Stimulated activated CD8-positive, alpha-beta memory T cell treated with anti-CD3 and anti-CD28 coated beads, Interleukin-12 subunit alpha, Interleukin-12 subunit beta, amount 100 ng/mL, for 4 hours (primary cell): Measurements from ENCODE around the gene AADAT.

Experiments
- DNase-seq: peaks from one replicate; pipeline ENCODE4 v3.0.0-alpha.2; 2020; ENCODE audit warnings: low read depth

The AADAT gene

DNA sequence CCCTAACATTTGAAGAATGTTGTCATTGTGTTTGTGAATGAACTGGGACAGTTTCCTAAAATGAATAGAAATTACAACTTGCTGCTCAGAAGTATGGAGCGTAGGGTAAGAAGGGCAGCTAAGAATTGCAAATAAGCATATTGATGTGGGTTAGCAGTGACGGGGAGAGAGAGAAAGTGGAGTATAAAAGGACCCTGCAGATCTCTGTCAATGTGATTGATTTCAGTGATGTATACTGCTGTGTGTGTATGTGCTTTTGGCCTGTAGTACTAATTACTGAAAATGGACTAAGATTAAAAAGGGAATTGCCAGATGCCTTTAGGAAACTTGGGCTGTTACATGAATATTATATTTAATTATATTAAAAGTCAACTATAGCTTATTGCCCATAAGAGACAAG lies 55.8 kb downstream of the AADAT start:
- DNase-seq: no peak

DNA sequence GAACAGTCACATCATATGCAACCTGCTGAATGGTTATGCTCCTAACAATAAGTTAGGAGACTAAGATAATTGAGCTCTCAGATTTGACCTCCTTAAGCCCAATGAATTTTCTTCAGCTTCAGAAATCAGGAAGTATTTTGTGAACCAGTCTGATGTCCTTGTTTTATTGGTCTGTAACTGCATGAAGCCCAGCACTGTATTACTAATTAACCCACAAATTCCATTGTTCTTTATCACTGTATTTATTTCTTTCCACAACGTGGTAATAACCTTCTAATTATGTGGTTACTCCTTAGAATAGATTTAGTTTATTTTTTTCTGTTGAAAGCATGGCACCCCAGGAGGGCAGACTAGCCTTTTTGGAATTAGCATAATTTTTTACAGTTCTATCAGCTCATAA lies 59.6 kb downstream of the AADAT start:
- no peak for DNase-seq

DNA sequence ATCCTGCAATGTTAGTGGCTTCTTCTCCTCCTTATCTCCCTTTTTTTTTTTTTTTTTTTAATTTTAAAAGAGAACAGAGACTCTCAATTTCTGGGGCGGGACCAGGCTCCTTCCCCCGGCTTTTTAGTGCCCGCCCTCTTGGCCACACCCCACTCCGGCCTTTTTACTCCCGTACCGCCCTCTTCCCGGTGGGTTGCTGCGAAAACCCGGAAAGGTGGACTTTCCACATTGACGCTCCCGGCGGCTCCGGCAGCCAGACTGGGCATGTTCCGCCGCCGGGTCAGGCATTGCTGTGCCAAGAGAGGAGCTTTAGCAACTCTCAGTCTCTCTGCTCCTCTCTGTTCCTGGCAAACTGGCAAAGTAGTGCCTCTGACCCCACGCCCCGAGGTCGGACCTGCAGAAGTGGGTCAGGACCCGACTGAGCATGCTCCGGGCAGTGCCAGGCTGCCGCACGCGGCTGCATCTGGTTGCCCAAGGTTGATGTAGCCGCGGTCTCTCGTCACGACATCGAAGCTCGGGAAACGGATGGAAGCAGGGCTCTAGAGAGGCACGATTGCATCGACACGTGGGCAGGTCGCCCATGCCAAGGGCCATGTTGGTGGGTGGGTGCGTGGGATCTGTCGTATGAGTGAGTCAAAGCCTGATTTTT lies 62.5 kb downstream of the AADAT start:
- DNase-seq: peak; percentile 73

DNA sequence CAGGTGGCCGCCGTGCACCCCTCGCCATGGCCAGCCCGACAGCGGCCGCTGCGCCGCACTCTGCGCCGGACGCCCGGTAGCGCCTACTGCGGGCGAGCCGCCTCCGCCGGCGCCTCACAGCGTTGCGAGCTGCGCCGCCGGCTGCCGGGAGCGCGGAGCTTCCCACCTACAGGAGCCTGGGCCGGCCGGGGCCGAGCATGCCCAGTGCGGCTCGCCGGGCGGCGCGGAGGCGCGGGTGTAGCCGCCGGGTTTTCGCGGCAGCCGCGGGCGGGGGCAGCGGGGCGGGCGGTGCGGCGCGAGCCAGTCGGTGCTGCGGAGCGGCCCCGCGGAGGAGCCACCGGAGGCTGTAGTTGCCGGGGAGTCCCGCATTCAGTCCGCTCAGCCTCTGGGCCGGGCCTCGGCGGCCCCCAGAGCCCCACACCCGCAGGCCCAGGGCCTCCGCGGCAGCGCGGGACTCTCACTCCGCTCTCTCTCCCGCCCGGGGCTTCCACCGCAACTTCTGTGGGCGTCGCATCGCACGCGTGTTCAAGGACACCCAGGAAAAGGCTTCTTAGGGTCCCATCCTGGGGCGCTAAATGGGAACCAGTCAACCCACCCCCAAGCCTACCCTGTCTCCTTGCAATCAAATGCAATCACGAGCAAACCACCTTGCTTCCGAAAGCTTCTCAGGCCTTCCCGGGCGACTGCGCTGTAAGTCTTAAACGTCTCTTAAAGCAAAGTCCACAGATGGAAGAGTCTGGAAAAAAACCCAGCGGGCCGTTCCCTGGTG lies 63.3 kb downstream of the AADAT start, which contains the start of gene MFAP3L:
Gene MFAP3L, minus strand, starts transcription at position 143 of the 769 bp plus-strand sequence. CDS start 20,518 bp downstream, outside the sequence.
- DNase-seq: peak; percentile 77

DNA sequence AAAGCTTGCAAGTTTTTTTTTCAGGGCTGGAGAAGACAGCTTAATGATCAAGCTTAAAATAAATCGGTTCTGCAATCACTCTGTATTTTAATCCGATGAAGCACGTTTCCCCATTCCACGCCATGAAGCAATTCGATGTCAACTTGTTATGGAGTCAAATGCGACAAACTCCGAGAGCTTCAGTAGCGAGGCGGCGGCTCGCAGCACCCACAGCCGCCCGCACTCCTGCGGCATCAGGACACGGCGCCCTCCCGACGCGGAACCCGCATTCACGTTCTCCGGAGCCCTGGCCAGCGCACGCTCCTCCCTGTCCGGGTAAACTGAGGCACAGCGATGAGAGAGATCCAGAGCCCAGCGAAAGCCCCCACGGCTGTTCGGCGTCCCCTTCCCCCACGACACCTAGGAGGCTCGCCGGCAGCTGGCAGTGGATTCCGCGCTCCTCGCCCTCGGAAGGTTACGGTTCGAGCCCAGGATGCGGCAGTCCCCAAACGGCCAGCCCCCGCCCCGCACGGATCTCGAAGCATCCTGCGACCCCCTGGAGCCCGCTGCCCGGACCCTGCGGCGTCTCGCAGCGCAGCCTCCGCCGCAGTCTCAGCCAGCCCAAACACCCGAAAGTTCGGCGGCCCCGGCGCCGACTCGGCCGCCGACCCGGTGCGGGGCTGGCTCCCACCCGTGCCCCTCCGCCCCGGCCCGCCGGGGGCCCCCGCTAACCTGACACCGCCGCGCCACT lies 64.1 kb downstream of the AADAT start:
- DNase-seq: no peak

DNA sequence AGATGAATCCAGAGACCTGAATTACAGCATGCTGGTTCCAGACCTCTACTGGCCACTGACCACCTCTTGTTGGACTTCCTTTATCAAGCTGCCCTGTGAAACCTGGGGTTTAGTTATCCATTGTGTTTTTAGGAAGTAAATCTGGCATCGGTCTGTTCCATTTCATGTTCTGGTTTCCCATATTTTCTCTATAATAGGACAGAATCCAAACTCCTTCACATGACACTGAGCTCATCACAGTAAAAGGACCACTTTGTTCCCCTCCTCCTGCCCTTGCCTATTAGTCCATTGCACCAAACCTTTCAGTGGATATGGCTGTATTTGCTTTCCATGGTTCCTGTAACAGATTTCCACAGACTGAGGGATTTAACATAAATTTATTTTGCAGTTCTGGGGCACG lies 67.5 kb downstream of the AADAT start:
- no peak for DNase-seq

DNA sequence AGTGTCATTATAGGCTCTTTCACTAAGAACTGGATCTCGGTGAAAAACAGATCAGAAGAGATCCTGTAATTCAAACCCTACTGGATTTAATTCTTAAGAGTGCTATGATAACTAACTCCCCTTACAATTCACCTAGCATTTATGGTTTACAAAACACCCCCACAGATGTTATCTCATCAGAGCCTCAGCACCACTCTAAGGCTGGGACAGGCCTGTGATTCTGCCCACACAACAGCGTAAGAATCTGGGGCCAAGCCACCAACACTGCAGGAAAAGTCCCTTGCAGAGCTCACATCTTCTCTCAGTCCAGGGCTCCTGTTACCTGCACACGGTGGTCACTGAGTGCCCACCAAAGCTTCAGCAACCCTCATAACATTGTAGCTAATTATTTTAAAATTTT lies 72.5 kb downstream of the AADAT start:
- no peak for DNase-seq

DNA sequence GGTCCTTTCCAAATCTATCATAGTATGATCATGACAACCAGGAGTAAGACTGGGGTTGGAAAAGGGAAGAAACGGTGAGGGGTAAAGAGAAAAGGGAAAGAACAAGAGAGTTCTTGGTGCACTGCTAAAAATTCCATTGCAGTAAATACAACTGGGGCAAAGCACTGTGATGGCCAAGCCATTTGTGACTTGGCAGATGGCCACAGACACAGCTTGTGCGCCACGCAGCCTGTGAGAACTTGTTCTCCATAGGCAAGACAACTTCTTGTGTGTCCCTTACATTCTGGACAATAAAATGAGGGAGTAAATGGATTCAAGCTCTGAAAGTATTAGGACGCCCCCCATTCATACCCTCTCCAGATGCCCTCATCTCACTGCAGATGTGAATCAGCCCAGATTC lies 74.5 kb downstream of the AADAT start:
- DNase-seq: no peak

DNA sequence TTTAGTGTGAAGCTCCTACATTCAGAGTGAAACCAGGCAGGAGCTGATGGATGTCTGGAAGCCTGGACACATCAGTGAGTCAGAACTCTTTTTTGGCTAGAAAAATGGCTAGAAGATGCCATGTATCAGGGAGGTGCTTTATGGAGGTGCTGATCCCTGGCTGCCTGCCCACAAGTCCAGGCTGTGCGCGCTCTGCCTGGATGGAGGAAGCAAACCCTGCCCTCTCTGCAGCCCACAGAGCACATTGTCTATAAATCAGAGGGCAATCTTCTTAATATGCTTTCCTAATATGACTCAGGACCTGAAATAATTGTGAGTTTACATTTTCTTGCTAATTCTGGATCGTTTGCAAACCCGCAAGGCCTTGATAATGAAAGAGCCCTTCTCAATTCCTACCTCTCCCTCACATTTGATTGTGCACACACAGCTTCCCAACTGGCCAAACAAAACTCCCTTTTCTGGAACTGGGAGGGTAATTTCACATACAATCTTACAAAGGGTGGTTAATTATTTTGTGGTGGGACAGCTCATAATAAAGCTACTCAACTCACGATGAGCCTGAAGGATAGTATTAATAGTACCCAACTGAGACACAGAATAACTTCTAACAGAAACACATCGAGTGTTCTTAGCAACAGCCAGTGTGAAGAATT lies 75.3 kb downstream of the AADAT start:
- no peak for DNase-seq

DNA sequence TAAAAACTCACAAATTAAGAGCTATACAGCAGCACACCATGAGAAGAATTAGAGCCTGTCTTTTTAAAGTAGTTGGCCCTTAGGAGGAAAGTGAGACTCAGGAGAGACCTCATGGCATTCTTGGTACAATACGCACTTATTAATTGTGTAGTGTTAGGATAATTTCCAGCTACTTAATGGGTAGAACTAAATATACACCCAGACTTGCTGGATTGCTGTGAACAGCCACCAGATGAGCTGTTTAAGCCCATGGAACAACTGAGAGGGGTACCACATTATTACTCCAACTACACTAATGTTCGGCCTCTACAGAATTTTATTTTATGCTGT lies 77.2 kb downstream of the AADAT start:
- no peak for DNase-seq

DNA sequence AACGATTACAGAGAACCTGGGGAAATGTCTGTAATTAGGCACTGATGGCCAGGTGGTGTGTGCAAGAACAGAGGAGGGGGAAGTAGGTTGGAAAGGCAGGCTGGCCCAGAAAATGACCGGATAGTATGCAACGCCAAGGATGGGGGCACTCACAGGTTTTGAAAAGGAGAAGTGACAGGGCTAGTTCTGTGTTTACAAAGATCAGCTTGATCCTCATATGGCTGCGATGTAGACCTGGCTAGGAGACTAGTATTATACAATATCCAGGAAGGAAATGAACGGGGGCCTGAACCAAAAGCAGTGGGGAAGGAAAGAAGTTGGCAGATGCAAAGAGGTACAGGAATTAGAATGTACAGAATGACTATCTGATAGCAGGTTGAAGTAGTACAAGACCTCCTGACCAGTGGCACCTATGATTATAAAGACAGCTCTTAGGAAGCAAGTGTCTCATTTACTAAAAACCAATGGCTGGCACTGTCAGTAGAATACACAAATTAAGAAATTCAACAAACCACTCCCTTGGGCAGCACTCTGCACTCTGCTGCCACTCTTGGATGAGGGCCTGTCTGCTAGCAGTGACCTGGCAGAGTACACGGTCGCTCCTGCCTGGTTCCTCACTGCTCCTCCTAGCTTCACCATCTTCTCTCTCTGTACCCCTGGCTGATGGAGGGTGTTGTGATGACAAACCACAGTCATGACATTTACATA lies 77.7 kb downstream of the AADAT start:
- no peak for DNase-seq
